Hepatocyte (in vitro differentiated cells): ENCODE data around the gene INF2.

Experiments used
- EZH2 ChIP-seq: fragments of 200-600 bp; sonication (generic); IDR thresholded peaks from 2 replicates; pipeline ENCODE4 v1.6.1; 2016; ENCODE audit warnings: antibody characterized with exemption, mild to moderate bottlenecking, borderline replicate concordance
- TF ChIP-seq, protein P1 (sequence below): fragments of 200-600 bp; sonication (generic); IDR thresholded peaks from 2 replicates; pipeline ENCODE4 v1.5.1; 2016; ENCODE audit warnings: antibody characterized with exemption, mild to moderate bottlenecking; ENCODE audit not compliant: poor library complexity

DNA sequence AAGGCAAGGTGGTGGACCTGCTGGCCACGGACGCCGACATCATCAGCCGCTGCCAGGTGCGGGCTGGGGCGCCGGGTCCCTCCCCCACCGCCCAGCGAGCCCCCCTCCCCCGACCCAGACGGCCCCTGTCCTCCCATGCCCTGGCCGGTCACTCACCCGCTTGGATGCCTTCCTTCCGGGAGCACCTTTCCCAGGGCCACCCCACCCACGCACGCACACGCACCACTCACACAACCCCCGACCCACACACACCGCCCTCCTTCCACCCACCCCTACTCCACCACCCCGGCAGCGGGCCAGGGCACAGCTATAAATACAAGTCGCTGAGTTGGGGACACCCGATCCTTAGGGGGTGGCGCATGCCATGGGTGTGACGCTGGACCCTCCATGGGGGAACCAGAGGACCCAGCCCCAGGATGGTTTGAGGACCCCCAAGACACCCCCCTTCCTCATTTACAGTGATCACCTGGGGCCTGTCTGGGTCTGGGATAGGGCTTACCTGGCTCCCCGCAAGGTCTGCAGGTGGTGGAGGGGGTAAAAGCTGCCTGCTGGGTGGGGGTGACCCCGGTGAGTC, 35.1 kb downstream of the INF2 start:
- TF ChIP-seq, protein P1, sequence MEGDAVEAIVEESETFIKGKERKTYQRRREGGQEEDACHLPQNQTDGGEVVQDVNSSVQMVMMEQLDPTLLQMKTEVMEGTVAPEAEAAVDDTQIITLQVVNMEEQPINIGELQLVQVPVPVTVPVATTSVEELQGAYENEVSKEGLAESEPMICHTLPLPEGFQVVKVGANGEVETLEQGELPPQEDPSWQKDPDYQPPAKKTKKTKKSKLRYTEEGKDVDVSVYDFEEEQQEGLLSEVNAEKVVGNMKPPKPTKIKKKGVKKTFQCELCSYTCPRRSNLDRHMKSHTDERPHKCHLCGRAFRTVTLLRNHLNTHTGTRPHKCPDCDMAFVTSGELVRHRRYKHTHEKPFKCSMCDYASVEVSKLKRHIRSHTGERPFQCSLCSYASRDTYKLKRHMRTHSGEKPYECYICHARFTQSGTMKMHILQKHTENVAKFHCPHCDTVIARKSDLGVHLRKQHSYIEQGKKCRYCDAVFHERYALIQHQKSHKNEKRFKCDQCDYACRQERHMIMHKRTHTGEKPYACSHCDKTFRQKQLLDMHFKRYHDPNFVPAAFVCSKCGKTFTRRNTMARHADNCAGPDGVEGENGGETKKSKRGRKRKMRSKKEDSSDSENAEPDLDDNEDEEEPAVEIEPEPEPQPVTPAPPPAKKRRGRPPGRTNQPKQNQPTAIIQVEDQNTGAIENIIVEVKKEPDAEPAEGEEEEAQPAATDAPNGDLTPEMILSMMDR = no peak
- TF ChIP-seq EZH2 = no peak
